Brain pericyte (primary cell): ENCODE results near the gene RSRC1.
A peak's percentile ranks its signal among the peaks of the same experiment; 100 is the strongest.
"Not testable (repeated sequence)": the region's sequence is repeated elsewhere in the genome, so short reads cannot be mapped to it uniquely, and the experiment has no call there.

Experiments
- DNase-seq: peaks from one replicate; pipeline ENCODE4 v3.0.0-alpha.2; 2012; ENCODE audit warnings: low read depth, low spot score

RSRC1 gene

DNA sequence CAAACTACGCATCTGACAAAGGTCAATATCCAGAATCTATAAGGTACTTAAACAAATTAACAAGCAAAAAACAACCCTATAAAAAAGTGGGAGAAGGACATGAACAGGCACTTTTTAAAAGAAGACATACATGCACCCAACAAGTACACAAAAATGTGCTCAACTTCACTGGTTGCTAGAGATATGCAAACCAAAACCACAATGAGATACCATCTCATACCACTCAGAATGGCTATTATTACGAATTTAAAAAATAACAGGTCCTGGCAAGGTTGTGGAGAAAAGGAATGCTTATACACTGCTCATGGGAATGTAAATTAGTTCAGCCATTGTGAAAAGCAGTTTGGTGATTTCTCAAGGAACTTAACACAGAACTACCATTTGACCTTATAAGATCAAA is 285.5 kb downstream of the RSRC1 start:
- DNase-seq: no peak

DNA sequence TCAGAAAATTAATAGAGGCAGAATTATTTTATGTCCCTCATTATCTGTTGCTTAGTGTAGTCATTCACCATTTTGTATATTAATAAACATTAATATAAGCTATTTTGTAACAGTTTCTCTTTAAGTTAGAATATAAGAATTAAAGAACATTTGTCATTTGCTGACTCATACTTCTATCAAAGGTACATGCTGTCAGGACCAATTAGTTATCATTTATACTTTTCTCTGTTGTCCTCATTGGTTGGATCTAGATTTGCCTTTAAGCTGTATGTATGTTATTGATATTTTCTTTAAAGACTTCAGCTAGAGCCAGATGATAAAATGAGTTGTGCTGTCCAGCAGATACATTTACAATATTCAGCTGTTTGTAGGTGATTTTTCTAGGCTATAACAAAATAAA is 292.7 kb downstream of the RSRC1 start:
- DNase-seq: no peak

DNA sequence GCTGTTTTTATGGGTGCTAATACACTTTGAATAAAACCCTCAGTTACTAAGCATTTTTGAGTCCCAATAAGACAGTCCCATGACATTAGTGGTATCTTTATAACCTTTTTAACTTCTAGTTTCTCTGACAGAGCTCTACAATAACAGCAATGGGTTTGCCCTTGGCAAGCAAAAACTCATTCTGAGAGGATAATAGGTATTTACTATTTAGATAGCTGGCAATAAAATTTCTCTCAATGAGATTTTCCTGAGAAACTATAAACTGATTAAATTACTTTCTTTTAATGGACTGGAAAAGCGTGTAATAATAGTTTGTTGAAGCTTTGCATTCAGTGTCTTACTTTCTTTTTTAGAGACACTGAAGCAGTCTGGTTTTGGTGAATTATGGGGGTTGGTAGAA is 293.1 kb downstream of the RSRC1 start:
- no peak for DNase-seq

DNA sequence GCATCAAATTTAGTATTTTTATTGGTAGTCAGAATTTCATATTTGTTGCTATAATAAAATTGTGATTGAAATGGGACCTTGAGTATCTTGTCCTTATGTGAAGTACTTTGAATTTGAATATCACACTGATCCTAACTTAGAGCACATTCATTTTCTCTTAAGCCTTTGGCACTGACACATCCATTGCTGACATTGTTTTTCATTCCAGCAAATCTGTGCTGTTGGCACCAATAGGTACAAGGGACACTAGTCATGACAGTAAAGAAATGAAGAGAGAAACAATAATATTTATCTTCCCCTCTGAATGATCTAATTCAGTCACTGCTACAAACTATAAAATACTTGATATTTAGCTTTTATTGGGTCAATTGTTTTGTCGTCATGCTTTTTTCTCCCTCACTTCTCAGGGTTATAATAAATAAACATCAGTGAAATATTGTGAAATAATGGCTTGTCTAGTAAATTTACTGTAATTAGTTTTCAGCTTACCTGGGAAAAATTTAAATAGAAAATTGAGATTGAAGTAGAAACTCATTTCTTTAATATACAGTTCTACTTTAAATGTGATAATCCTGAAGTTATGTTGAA is 294.3 kb downstream of the RSRC1 start:
- DNase-seq: no peak

DNA sequence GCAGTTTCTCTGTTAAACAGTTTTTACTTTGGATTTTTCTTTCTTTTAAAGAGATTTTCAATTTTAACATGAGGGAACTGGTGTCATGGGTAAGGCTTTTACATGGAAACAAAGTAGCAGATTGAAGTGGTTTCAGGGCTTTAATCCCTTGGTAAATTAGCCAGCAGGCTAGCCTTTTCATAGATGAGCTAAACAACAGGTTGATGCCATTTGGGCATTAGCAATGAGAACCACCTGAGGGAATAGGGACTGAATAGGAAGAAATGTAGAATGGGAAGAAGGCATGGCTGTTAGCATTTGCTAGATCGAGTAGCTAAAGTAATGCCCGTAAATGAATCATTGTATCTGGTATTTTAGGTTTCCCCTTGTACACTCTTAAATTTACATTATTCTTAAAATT is 295.6 kb downstream of the RSRC1 start:
- DNase-seq: no peak

DNA sequence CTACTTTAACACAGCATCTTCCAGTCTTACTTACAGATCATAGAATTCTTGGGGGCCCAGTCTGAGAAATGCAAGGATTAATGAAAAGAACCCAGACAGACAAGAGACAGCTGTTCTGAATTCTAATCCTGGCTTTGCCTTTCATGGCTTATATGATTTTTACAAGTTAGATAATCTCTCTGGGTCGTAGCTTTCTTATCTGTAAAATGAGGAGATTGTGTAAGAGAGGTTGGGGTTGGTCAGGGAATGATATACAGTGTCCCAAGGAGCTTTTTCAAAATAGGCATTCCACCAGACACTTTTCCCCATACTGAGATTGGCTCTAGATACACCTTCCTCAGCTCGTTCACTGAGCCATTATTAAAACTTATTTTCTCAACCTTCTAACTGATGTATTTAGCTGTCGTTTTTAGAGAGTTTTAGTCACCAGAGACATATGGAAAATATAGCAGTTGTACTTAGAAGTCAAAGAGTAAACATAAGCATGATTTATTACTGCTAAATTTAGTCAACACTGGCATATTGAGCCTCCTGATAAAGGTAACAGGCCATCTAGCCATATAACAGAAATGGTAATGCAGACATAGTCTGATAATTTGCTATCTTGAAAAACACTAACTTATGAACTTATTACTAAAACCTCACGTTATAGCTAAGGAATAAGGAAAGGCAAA is 298.1 kb downstream of the RSRC1 start:
- no peak for DNase-seq

DNA sequence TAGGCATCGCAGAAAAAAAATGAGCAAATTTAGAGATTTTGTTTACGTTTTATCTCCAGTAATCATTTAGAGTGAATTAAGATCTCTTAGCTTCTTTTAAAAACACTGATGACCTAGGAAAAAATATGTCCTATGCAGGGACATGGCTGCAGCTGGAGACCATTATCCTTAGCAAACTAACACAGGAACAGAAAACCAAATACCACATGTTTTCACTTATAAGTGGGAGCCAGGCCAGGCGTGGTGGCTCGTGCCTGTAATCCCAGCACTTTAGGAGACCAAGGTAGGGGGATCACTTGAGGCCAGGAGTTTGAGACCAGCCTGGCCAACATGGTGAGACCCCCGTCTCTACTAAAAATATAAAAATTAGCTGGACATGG is 298.6 kb downstream of the RSRC1 start:
- not testable (repeated sequence) for DNase-seq

DNA sequence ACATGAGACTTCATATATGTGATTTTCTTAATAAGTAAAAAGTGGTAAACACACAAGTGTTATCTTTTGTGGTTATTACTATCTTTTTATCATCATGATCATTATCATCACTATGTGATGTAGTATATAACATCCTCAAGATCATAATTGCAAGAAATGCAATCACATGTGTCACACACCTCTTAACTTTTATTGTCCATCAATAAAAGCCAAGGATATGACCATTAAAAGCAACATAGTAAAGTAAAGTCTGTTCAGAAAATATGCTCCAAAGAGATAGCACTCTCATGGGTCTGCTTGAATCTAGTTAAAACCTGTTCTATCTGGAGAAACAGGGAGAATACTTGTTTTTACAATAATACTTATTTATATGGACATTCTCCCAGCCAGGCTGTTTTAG is 308.1 kb downstream of the RSRC1 start:
- no peak for DNase-seq

DNA sequence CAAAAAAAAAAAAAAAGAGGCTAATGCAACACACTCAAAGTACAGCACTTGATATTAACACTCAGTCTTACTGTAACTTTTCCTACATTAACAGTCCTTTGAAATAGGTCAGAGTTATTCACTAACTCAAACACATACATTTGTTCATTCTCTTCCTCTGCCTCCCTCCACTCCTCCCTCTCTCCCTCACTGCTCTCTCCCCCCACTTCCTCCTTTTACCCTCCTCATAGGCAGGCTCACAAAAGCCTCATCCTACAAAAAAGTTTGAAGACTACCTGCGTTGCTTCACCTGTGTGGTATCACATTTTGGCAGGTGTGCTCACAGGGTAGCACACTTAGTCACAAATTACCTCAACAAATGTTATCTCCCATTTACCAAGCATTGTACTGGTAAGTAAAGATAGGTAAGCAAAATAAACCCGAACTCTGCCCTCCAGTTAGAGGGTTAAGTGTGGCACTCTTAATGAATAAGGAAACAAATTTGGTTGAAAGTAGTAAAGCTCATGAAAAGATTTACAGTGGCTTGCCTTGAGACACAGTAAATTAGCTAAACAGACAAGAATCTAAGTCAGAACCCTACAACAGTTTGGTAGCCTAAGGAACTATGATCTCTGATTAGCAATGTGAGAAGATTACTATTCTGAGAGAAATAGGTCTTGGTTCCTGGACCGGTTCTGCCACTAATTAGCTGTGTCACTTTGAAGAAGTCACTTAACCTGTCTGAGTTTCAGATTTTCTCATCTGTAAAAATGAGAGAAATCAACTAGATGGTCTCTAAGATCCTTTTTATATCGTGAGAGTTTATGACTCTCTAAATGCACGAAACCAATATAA is 310.1 kb downstream of the RSRC1 start:
- DNase-seq: no peak

DNA sequence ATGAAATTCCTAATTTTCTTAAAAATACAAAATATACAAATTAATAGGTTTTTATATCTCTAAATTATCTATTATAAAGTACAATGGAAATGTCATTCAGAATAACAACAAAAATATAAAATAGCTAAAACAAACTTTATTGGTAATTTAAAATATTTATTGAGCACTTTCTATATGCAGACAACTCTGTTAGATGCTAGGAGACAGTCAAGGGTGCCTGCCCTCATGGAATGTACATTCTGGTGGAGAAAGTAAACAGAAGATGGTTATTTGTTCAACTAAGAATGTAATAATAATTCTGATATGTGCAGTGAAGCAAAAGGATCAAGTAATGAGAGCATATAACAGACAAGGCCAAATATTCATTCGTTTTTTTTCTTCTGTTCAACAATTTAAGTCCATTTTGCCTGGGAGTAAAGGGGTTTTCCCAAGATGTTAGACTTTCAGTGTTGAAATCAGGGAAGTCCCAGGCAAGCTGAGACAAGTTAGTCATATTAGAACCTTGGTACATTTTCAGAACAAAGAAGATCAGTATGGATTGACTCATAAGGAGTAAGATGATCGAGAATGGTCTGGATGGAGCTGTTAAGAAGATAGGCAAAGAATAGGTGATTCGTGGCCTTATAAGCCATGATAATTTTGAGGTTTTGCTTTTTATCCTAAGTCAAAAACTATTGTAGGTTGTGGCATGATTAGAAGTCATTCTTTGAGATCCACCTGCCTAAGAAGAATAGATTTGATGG is 310.9 kb downstream of the RSRC1 start:
- no peak for DNase-seq

DNA sequence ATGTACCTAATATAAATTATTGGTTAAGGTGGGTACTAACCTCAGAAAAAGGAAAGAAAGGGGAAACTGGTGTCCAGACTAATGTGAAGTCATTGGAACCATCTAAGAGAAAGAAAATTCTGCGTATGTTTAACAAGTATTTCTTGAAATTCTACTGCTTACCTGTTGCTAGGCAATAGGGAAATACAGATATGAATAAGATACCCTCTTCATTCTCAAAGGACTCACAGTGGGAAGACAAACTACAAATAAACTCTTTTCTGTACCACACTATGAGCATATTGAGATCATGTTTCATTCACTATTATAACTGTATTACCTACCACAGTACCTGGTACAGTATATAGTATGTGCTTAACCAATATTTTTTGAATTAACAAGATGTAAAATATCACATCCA is 320.6 kb downstream of the RSRC1 start:
- DNase-seq: no peak

DNA sequence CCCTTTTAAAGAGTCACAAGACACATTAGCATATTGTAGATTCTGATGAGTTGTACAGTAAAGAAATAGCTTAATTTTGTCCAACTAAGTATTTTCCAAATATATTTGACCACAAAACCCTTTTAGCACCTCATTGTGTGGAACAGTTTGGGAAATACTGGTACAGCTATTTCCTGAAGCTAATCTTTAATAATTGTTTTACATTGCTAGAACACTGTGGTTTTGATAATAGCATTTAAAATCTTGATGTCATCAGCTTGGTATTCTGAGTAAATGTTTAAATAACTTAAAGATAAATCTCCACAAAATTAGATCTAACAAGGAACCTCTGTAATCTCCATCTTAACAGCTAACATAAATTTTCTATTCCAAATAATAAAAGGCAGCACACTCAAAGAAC is 321.1 kb downstream of the RSRC1 start:
- no peak for DNase-seq

DNA sequence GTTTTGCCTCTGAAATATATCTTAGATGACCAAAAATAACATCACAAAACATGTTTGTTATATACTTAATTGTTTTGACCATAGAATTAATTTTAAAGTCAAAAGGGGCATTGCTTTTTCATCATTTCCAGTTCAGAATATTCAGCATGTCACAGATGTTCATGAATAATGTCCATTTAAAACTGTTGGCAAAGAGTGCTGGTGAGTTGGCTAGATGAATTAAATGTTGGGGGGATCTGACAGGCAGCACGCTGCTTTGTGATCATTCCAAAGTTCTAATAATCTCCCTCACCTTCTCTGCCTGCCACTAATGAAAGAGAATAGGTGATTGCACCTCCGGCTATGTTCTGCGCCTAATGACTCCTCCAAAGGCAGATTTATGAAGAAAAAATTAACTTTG is 321.9 kb downstream of the RSRC1 start:
- no peak for DNase-seq

DNA sequence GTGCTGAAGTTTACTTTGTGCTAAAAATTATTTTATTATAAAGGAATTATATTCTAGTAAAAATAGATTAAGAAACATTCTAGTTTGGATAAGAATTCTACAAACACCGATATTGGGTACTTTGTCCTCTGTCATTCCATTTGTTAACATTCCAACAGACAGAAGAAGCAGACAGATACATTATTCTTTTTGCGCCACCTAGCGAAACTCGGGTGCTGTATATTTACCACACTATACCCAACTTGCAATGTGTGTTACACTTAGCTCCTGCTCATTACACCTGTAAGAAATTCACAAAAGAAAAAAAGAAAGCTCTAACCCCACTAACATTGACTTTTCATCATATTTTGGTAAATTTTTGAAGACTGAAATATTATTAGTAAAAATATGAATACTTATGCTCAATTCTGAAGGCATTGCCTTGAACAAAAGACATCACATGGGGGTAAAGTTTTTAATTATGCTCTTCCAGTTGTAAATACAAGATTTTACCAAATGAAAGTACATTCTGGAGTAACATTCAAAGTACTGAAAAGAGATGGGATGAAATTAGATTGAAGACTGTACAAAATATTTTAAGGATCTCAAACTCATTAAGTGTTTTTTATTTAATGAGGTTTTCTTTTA is 324.6 kb downstream of the RSRC1 start:
- peak; percentile 13 for DNase-seq

DNA sequence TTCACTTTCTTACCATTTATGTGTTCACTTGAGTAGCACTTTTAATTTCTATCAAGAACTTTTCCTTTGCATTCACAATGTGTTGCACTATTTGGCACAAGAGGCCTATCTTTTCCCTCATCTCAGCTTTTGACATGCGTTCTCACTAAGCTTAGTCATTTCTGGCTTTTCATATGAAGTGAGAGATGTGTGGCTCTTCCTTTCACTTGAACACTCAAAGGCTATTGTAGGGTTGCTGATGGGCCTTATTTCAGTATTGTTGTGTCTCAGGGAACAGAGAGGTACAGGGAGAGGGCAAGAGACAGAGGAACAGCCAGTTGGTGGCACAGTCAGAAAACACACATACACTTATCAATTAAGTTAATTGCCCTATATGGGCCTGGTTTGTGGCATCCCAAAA is 333.7 kb downstream of the RSRC1 start:
- DNase-seq: no peak

DNA sequence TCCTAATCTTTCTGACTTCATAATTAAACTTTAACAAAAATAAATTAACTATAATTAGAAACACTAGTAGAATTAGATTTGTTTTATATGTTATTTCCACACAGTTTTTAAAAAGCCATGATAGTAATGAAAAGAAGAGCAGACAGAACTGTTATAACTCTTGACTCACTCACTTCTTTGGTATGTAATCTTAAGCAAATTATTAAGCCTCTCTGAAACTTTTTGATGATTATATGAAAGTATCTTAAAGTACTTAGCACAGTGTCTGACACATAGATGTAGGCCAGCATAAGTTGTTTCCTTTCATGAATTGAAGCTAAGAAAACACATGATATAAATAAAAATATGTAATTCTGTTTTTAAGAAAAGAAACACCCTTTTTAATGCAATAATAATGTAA is 337.5 kb downstream of the RSRC1 start:
- DNase-seq: no peak

DNA sequence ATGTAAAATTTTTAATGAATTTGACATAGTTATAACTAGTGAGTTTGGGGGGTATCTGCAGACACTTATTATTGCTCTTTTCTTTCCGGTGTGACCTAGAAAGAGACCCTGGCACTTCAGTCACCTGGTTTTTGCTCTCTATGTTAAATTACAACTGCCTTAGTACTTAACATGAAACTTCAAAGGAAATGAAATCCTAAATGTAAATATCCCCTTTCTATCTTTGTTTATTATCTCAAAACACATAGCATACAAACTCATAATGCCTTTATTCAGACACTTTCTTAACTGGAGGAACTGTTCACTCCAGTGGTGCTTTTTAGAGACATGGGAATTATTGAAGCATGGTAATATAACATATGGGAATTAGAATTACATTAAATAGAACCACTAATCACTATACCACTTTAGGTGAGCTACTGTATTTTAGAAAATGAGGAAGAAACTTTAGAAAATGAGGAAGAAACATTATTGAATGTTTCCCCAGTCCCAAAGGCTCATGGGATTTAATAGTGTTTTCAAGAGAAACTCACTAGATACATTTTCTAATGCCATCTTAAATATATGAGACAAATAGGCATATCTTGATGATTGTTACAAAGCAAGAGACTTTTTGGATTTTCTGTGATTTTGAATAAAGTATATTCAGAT is 341.6 kb downstream of the RSRC1 start:
- no peak for DNase-seq

DNA sequence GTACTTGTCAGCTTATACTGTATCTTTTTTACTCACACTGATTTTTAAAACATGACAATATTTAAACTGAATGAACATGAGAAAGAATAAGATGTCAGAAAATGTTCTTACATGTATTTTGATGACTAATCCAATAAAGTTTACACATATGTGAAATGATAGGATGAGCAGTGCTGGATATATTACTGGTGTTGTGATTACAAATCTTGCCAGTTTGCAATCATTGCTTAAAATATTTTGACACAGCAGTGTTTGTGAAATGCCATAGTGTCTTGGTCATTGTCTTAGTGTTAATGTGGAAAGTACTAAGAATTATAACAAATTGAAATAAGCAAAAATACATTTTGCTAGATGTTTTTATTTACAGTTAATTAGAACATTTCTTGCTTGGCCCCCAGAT is 342.4 kb downstream of the RSRC1 start:
- no peak for DNase-seq

DNA sequence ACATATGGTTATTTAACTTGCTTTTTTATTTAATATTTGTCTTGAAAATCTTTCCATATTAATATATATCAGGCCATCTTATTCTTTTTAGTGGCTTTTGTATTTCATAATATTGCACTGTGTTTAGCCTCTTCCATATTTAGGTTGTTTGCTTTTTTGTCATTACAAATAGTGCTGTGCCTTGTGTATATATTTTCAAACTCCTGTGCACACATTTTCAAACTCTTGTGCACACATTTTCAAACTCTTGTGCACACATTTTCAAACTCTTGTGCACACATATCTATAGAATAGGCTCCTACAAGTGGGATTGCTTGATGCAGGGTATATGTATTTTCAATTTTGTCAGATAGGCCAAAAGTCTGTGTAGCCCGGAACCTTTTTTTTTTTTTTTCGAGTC is 343.1 kb downstream of the RSRC1 start:
- DNase-seq: no peak

DNA sequence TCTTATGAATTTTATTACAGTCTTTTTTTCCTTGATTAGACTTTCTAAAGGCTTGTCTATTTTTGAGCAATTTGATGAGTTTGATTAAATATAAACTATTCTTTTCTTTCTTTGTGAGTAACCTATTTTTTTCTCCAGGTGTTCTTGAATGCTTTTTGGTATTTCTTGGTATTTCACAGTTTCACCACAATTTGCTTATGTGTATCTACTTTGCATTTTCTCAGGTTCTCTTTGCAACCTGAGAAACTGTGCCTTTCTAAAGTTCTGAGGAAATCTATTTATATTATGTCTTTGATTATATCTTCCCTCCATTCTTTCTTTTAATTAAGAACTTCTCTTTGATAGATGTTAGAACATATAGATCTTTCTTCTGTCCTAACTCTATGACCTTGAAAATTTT is 344.0 kb downstream of the RSRC1 start:
- DNase-seq: no peak

DNA sequence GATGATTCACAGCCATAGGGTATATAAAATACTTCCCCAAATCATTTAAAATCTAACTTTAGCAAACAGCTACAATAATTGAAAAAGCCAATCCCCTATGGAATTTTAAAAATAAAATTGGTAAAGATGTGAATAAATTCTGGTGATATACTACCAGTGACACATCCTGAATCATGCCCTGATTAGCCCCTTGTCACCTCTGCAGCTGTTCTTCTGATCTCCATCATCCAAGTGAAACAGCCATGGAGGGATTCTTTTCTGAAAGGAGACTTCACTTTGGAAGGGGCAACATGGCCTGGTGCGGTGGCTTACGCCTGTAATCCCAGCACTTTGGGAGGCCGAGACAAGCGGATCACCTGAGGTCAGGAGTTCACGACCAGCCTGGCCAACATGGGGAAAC is 345.5 kb downstream of the RSRC1 start:
- no peak for DNase-seq
